ENCODE measurements around the gene PDCD6IP.

GRCh38 chr3:33791477-33792166 lies 6.8 kb upstream of the PDCD6IP start:
- TF ChIP-seq REST (IDR thresholded peaks at IDR 0.05; ENCODE audit: borderline replicate concordance): no peak
- no peak for TF ChIP-seq CTCF (IDR thresholded peaks at IDR 0.05; ENCODE audit: poor library complexity, severe bottlenecking)
- TF ChIP-seq POLR2AphosphoS5 (IDR thresholded peaks at IDR 0.05): no peak
- no peak for TF ChIP-seq MXI1 (conservative IDR thresholded peaks at IDR 0.05; ENCODE audit: poor library complexity, severe bottlenecking)
- TF ChIP-seq RAD21 (conservative IDR thresholded peaks at IDR 0.05): no peak
